GM18511 (cell line): ENCODE measurements around the gene PI4KA.

ENCODE experiments used
- ATAC-seq: cut with Tn5 transposase; IDR thresholded peaks from one replicate; pipeline ENCODE4 v1.9.1; 2021; ENCODE audit warnings: mild to moderate bottlenecking, moderate library complexity; ENCODE audit not compliant: unreplicated experiment

Gene PI4KA

GRCh38 chr22:20881869-20882815, 23.5 kb upstream of the PI4KA start:
- no peak for ATAC-seq

GRCh38 chr22:20881231-20881630, 22.6 kb upstream of the PI4KA start:
- ATAC-seq: no peak

- no peak for ATAC-seq
Observed at GRCh38 chr22:20877715-20878114, 19.1 kb upstream of the PI4KA start.

GRCh38 chr22:20875296-20875695, 16.7 kb upstream of the PI4KA start:
- no peak for ATAC-seq

GRCh38 chr22:20873214-20873613, 14.6 kb upstream of the PI4KA start:
- no peak for ATAC-seq

GRCh38 chr22:20869234-20869633, 10.6 kb upstream of the PI4KA start:
- no peak for ATAC-seq

- no peak for ATAC-seq
Observed at GRCh38 chr22:20868025-20868962, 9.7 kb upstream of the PI4KA start.

GRCh38 chr22:20867179-20868024, 8.8 kb upstream of the PI4KA start:
- ATAC-seq: no peak

- no peak for ATAC-seq
Observed at GRCh38 chr22:20866736-20867135, 8.1 kb upstream of the PI4KA start.

- no peak for ATAC-seq
Observed at GRCh38 chr22:20865875-20866445, 7.3 kb upstream of the PI4KA start.

- no peak for ATAC-seq
Observed at GRCh38 chr22:20865331-20865730, 6.7 kb upstream of the PI4KA start.

- no peak for ATAC-seq
Observed at GRCh38 chr22:20864186-20864908, 5.7 kb upstream of the PI4KA start.

- no peak for ATAC-seq
Observed at GRCh38 chr22:20863366-20863765, 4.8 kb upstream of the PI4KA start.

GRCh38 chr22:20862540-20862939, 3.9 kb upstream of the PI4KA start:
- no peak for ATAC-seq

- no peak for ATAC-seq
Observed at GRCh38 chr22:20859615-20860014, 1.0 kb upstream of the PI4KA start.

- ATAC-seq: peak; percentile 57
Observed at GRCh38 chr22:20857838-20858614, 585 bp downstream of the PI4KA start.

GRCh38 chr22:20857247-20857643, 1.4 kb downstream of the PI4KA start:
- ATAC-seq: no peak

GRCh38 chr22:20853236-20853660, 5.4 kb downstream of the PI4KA start:
- ATAC-seq: no peak

- ATAC-seq: no peak
Observed at GRCh38 chr22:20852503-20852902, 6.1 kb downstream of the PI4KA start.
